HG02970 (cell line): ENCODE measurements around the gene KCNQ1.

Experiments
- ATAC-seq: cut with Tn5 transposase; IDR thresholded peaks from one replicate; pipeline ENCODE4 v1.9.1; 2021; ENCODE audit warnings: mild to moderate bottlenecking, moderate library complexity, moderate number of reproducible peaks; ENCODE audit not compliant: unreplicated experiment, low FRiP score

Gene KCNQ1

DNA sequence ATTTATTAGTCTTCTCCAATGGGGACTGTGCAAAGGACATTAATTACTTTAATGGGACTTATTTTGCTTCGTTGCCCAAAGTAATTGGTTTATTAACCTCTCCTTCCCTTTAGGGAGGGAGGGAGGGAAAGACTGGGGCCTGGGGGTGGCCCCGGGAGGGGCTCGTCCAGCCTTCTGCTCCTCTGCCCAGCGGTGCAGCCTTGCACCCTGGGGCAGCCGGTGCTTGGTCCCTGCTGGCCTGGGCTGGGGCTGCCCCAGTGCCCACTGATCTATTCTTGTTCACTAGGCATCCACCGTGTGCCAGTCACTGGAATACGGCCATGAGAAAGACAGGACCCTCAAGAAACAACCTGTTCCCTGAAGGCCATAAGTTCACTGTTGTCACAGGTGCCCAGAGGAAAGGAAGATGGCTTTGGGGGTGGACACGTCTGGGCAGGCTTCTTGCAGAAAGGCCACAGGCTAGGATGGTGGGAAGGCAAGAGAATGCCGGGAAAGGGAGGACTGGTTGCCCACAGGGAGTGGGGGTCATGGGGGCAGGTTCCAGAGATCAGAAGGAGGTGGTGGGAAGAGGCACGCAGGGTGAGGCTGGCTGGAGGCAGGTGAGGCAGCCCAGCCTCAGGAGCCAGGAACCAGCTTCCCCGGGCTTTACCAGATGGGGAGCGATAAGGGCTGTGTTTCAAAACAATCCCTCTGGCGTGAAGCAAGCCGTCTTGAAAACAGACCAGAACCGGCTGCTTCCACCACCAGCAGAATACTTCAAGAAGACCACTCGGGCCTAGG, 302.6 kb downstream of the KCNQ1 start:
- ATAC-seq: no peak

- ATAC-seq: no peak
These were observed 303.4 kb downstream of the KCNQ1 start for GRCh38 chr11:2748061-2748813.

- ATAC-seq: no peak
These were observed 304.2 kb downstream of the KCNQ1 start for GRCh38 chr11:2748814-2749554.

GRCh38 chr11:2750101-2750681, 305.4 kb downstream of the KCNQ1 start:
- ATAC-seq: no peak

- no peak for ATAC-seq
These were observed 306.1 kb downstream of the KCNQ1 start for GRCh38 chr11:2750682-2751522.

DNA sequence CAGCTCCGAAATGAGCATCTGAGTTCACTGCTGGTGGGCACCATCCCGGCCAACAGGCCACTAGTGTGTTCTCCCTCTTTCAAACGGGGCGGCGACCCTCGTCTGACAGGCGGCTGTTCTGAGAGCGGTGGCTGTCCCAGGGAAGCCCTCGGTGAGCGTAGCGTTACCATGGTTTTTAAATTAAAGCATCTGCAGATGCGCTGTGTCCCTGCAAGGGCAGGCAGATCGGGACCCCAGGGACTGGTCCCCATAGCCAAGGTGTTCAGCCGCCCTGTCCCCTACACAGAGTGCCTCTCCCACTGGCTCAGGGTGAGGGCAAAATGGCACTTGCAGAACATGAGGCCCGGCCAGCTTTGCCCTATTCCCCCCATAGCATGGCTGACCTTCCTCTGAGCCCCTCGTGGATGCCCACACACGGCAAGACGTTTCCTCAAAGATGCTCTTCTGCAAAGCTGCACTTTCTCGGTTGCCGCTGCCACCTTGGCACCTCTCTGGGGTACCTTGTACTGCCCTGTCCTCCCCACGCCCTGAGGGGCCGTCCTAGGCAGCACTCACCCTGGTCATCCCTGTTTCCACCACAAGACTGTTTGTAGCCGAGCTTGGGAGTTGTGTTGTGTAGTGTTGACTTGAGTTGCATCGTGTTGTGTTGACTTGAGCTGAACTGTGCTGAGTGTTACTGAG, 306.9 kb downstream of the KCNQ1 start:
- no peak for ATAC-seq

GRCh38 chr11:2752204-2752770, 307.5 kb downstream of the KCNQ1 start:
- no peak for ATAC-seq

GRCh38 chr11:2752923-2753322, 308.1 kb downstream of the KCNQ1 start:
- no peak for ATAC-seq

- no peak for ATAC-seq
These were observed 309.2 kb downstream of the KCNQ1 start for GRCh38 chr11:2754008-2754407.

GRCh38 chr11:2755071-2755470, 310.3 kb downstream of the KCNQ1 start:
- ATAC-seq: no peak

GRCh38 chr11:2758751-2759150, 313.9 kb downstream of the KCNQ1 start:
- ATAC-seq: no peak

- ATAC-seq: no peak
These were observed 314.7 kb downstream of the KCNQ1 start for GRCh38 chr11:2759228-2760195.

DNA sequence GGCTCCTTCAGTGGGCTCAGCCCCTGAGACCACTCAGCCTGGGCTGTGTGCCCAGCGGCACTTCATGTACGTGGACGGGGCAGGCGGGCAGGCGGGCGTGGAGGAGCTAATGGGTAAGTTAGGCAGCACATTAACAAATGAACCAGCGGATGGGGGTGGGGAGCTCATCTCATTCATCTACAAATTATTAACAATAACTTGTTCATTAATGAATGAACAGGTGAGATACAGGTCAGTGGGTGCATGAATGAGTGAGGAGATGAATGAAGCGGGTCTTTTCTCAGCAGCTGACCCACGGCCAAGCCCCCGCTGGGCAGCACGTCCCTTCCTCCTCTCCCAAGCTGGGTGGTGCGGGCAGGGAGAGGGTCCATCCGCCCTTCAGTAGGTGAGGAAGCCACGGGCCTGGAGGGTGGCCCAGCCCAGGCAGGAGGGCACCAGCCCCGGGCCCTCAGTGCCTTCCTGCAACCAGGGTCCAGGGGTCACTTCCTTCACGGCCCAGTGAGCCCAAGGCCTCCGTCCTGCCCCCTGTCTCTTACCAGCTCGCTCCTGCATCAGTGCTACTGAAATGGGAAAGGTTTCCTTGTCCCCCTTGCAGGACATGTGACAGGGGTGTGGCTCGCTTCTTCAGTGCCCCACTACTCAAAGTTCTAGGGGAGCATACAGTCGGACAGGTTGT, 315.5 kb downstream of the KCNQ1 start:
- no peak for ATAC-seq

DNA sequence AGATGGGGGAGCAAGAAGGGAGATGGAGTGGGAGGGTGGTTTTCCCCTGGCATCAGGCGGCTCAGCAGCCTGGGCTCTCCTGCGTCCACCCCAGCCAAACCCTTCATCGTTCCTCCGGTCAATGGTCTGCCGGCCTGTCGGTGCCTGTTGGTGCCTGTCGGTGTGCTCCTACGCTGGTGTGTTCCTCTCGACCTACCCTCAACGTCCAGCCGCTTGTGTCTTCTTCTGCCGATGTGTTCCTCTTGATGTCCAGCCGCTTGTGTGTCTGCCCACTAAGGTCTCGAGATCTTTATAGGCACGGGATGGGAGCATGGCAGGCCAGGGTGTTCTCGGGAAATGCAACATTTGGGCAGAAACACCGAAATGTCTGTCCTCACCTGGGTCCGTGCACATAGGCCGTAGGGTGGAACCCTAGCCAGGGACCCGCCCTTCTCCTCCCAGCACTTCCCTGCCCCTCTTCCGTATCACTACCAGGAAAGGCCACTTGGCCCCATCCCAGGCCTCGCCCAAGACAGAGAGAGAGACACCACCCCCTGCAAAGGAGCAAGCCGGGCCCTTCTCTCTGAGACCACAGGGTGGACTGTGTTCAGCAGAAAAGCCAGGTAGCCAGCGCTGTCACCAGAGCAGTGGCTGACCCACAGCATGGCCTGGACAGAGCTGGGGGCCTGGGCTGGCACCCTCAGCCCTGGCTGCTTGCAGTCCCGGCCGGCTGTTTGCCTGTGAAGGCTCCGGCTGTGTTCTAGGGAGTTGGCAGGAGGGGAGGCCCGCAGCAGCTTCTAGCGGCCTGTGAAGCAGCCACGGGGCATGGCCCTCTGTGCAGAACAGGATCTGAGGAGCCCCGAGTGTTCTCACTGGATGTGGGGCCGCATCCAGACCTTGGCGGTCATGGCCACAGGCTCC, 316.6 kb downstream of the KCNQ1 start:
- no peak for ATAC-seq

DNA sequence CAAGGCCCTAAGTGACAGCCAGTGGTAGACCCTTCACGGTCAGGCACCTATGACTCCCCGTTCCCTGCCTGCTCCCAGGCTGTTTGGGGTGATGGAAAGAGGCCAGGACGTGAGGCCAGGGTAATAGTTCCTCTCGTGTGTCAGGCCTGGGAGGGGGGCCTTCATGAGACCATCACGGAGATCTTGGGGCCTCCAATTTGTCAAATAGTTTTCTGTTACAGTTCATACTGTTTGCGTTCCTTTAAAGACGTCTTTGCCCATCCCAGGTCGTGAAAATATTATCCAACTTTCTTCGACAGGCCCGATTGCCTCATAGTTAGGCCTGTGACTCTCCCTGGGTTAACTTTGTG, 317.2 kb downstream of the KCNQ1 start:
- ATAC-seq: no peak

DNA sequence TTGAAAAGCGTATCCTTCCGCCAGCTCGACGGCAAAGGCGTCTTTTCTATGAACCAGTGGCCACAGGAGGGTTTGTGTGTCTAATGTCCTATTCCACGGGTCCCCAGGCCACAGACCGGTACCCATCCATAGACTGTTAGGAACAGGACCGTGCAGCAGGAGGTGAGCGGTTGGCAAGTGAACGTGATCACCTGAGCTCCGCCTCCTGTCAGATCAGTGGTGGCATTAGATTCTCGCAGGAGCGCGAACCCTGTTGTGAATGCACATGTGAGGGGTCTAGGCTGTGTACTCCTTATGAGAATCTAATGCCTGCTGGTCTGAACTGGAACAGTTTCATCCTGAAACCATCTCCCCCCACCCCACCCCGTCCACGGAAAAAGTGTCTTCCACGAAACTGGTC, 317.6 kb downstream of the KCNQ1 start:
- no peak for ATAC-seq

- no peak for ATAC-seq
These were observed 319.2 kb downstream of the KCNQ1 start for GRCh38 chr11:2763984-2764383.
